Pancreas (tissue), 10 donors: ENCODE results near the gene OR2AE1. TPM values are rescaled to one million over a fixed set of nuclear protein-coding genes. Genes with fewer than 3 reads are reported as not detected.

Experiments used
- ATAC-seq, 4 donors: fragments of 200-7000 bp; cut with Tn5 transposase; one replicate each; pipeline versions ENCODE4 v1.8.0 to v1.9.1; 2020; ENCODE audit warnings: mild to moderate bottlenecking in 4 of 4, moderate library complexity in 4 of 4
- DNase-seq, 6 donors: peaks; one replicate each; pipeline ENCODE4 v3.0.0-alpha.2; 2020
- FAIRE-seq: peaks from 2 replicates; lab custom pipeline; 2012; peaks lifted over from hg19 to GRCh38; lab: Jason Lieb, UNC
- H3K27ac ChIP-seq, 4 donors: fragments of 200-600 bp; sonication (generic); 1 replicate in 3 of 4; 2 replicates in 1 of 4; pipeline versions ENCODE4 v1.5.0 to v1.8.0; 2020
- H3K27me3 ChIP-seq, 4 donors: fragments of 200-600 bp; one replicate each; pipeline ENCODE4 v1.8.0; 2021
- H3K36me3 ChIP-seq, 3 donors: fragments of 200-600 bp; sonication (generic) in 1 of 3; one replicate each; pipeline versions ENCODE4 v1.5.0 to v1.8.0; 2020 to 2021
- H3K4me1 ChIP-seq, 3 donors: fragments of 200-600 bp; one replicate each; pipeline ENCODE4 v1.8.0; 2021
- H3K4me3 ChIP-seq, 4 donors: fragments of 200-600 bp; sonication (generic) in 2 of 4; one replicate each; pipeline versions ENCODE4 v1.5.0 to v1.8.0; 2020 to 2021
- H3K9me3 ChIP-seq, 4 donors: fragments of 200-600 bp; one replicate each; pipeline ENCODE4 v1.8.0; 2021
- WGBS, 2 donors: extraction: QIAGEN DNeasy Blood & Tissue Kit; methylation state at CpG; one replicate each; pipeline ENCODE4 v1.1.7; 2013; 5-methylcytosine and 5-hydroxymethylcytosine counted together
- intact Hi-C, 3 donors: fragments of 100-400 bp; cut with DNase I; formaldehyde crosslinking; loops; one replicate each; pipeline versions ENCODE4 v1.11.1 to v1.14.2; 2022
- polyA plus RNA-seq, 2 donors: library from polyadenylated mRNA; stranded (reverse); fragments of 200-250 nt; gene quantifications; one replicate each; pipeline ENCODE4 v1.2.3, GENCODE V29; 2013
- total RNA-seq, 6 donors: library from RNA; stranded (reverse); fragmentation: NEBNext Ultra II Directional in 4 of 6; extraction: Animal tissue kit (Norgen Biotek cat#: 25700) in 4 of 6; gene quantifications; one replicate each; pipeline versions ENCODE4 v1.2.1 to v1.2.4, GENCODE V29; 2021 to 2023
- TF ChIP-seq, protein P1 (sequence below), 4 donors: fragments of 200-600 bp; sonication (generic) in 3 of 4; IDR thresholded peaks; one replicate each; pipeline versions ENCODE4 v1.5.0 to v1.8.0; 2021; ENCODE audit warnings: antibody characterized with exemption in 4 of 4
- donor health status: healthy with polysubstance abuse.
- donor health status: DM: no; HTN: no; CAD: no; lungs with moderate emphysema.
- donor health status: DM: no; HTN: no; CAD: no.
- donor health status: control.
- donor health status: control.
- donor health status: Bipolar disorder and iron deficiency.
- donor health status: DM: yes; HTN: yes; CAD: no.
- donor health status: DM: no; HTN: no; CAD: no.
- donor health status: DM: no; HTN: no; CAD: no.
- donor health status: DM: yes; HTN: yes; CAD: no.

The OR2AE1 gene
- total and polyA plus RNA-seq, 8 donors: not detected

DNA sequence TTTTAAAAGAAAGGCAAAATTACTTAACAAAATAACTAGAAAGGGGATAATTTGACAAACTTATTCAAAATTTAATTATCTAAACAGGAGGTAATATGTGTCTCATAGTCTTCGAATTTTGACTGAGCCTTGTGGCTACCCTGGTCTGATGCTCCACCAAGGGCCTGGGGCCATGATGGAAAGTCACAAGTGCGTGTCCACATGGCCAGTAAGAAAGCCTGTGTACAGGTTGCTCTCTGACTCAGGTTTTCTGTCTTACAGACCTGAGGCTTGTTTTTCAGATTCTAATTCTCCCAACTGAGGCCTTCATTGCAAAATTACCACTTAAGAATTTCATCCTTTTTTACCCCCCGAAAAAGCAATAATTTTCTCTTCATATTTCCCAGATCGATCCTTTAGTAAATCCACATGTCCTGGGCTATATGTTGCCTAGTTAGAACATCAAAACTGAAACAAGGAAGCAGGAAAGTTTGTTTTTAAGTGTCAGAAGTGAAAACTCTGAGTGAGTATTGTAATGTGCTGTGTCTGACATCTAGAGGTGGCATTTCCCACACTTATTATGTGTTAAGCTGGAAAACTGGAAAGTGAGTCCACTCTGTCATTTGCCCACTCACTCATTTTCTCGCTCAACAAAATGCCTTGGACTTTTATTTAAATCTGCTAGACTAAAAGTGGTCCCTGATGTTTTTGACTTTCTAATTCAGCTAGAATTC lies 39.0 kb downstream of the OR2AE1 start:
- H3K27ac ChIP-seq: peak overlapping the region in 2 of 4 donors; percentile 69 to 81
- peaks cover 15 to 34% (median 16%) of the 10 kb centered on the region in 3 donors for H3K4me1 ChIP-seq
- intact Hi-C loops: no loop called here
- no peaks in the 10 kb centered on the region for H3K27me3 ChIP-seq
- WGBS, 2 donors: 59 to 61% methylated on average over 5 of the region's 5 CpGs
- DNase-seq (no peak), FAIRE-seq (peak; percentile 23), ATAC-seq (peak; percentile 63 to 92 (median 86))
- H3K4me3 ChIP-seq: no peak overlapping the region
- H3K36me3 ChIP-seq: no peaks in the 10 kb centered on the region
- TF ChIP-seq, protein P1, sequence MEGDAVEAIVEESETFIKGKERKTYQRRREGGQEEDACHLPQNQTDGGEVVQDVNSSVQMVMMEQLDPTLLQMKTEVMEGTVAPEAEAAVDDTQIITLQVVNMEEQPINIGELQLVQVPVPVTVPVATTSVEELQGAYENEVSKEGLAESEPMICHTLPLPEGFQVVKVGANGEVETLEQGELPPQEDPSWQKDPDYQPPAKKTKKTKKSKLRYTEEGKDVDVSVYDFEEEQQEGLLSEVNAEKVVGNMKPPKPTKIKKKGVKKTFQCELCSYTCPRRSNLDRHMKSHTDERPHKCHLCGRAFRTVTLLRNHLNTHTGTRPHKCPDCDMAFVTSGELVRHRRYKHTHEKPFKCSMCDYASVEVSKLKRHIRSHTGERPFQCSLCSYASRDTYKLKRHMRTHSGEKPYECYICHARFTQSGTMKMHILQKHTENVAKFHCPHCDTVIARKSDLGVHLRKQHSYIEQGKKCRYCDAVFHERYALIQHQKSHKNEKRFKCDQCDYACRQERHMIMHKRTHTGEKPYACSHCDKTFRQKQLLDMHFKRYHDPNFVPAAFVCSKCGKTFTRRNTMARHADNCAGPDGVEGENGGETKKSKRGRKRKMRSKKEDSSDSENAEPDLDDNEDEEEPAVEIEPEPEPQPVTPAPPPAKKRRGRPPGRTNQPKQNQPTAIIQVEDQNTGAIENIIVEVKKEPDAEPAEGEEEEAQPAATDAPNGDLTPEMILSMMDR (IDR thresholded peaks at IDR 0.05): peak in 3 of 4 donors; percentile 17 to 19 (median 17)
- no peaks in the 10 kb centered on the region for H3K9me3 ChIP-seq

DNA sequence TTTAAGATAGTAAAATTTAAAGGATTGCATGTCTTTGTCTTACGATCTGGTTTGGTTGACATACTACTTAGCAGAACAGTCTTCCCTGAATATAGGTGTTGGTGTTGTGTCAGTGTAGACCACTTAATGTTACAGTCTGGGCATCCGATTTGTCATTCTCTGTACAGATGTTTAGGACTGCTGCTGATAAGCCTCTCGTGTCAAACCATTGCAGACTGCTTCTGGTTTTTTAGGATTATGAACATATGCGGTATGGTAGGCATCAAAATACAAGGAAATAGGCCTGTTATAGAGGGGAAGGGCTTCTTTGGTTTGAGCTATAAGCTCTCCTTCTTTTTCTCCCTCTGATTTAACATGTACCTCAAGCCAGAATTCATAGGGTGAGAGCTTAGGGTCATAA lies 41.6 kb downstream of the OR2AE1 start:
- intact Hi-C loops: no loop called here
- FAIRE-seq (no peak), ATAC-seq (no peak), DNase-seq (no peak)
- Histone ChIP-seq H3K9me3 (no peaks in the 10 kb centered on the region), H3K27me3 (no peaks in the 10 kb centered on the region), H3K36me3 (no peaks in the 10 kb centered on the region), H3K4me1 (peaks cover 27 to 51% (median 33%) of the 10 kb centered on the region in 3 donors), H3K27ac (no peak overlapping the region), H3K4me3 (no peak overlapping the region)
- 89 to 96% methylated on average over 4 of the region's 4 CpGs for WGBS, 2 donors
- TF ChIP-seq, protein P1 (IDR thresholded peaks at IDR 0.05): no peak

DNA sequence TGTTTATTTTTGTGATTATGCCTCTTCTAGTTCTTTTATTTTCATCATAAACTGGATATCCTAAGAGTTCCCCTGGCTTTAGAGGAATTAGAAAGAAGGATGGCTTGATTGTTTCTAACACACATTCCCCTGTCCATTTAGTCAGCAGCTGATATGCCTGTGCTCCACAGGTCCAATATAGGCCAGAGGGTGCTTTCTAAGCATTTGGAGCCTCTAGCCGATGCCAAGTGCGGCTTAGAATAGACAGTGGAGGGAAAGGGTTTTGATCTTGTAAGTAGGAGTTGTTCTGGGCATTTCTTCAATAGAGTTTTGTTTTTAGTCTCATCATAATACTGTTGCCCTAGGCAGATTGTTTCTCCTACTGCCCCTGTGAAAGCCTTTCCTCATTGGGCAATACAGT lies 42.5 kb downstream of the OR2AE1 start:
- Histone ChIP-seq H3K27ac (peak overlapping the region in 1 of 4 donors; percentile 73), H3K4me1 (peaks cover 32 to 54% (median 38%) of the 10 kb centered on the region in 3 donors), H3K36me3 (no peaks in the 10 kb centered on the region), H3K27me3 (no peaks in the 10 kb centered on the region), H3K4me3 (no peak overlapping the region), H3K9me3 (no peaks in the 10 kb centered on the region)
- 91 to 97% methylated on average over 2 of the region's 2 CpGs for WGBS, 2 donors
- FAIRE-seq (no peak), ATAC-seq (no peak), DNase-seq (no peak)
- intact Hi-C loops: no loop called here
- TF ChIP-seq, protein P1 (IDR thresholded peaks at IDR 0.05): no peak

DNA sequence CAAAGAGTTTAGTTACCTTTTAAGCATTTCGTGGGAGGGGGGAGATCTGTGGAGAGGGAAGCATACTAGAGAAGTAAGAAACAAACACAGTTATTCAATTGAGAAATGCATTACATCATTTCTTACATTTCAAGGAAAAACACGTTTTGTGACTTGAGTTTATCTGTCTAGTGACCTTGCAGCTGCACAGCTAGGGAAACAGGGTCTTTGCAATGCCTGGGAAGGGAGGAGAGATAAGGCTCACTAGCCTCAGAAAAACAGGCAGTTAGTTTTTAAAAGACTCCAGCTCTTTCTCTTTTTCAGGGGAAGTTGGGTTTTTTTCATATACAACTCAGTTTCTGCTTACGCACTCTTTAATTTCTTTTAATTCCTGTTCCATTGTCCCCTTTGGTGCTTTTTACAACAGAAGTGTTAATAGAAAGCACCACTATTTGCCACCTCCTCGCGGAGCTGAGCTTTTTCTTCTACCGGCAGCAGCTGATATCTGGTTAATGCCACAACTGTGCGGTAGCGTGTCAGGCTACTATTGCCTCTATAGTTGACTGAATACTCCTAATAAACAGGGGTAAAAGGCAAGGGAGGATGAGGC lies 43.5 kb downstream of the OR2AE1 start:
- WGBS, 2 donors: 16 to 17% methylated on average over 8 of the region's 8 CpGs
- TF ChIP-seq, protein P1 (IDR thresholded peaks at IDR 0.05): no peak
- peak in 2 of 4 donors; percentile 2 for ATAC-seq
- FAIRE-seq: no peak
- Histone ChIP-seq H3K27me3 (no peaks in the 10 kb centered on the region), H3K9me3 (no peaks in the 10 kb centered on the region), H3K4me1 (peaks cover 37 to 53% (median 42%) of the 10 kb centered on the region in 3 donors), H3K4me3 (no peak overlapping the region), H3K27ac (peak overlapping the region; percentile 2 to 73 (median 50)), H3K36me3 (no peaks in the 10 kb centered on the region)
- DNase-seq: peak in 1 of 6 donors; percentile 28
- intact Hi-C loops: no loop called here

DNA sequence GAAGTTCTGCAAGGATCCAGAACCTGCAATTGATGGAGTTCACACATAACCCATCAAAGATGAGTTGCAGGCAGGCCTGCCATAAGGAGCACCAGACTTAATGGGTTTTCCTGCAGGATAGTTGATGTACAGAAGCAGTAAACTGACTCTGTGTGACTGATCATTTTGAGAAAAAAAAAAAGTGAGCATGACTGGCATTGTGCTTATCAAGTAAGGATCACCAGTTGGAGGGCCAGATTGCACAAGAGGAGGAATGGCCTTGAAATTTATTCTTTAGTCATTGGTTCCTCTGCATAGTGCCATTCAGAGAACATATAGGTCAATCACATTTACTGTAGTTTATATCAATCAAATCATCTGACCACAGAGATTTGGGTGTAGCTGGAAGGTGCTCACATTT lies 45.2 kb downstream of the OR2AE1 start:
- ATAC-seq: no peak
- Histone ChIP-seq H3K4me3 (no peak overlapping the region), H3K4me1 (peaks cover 48 to 57% (median 55%) of the 10 kb centered on the region in 3 donors), H3K27ac (no peak overlapping the region), H3K27me3 (no peaks in the 10 kb centered on the region), H3K9me3 (no peaks in the 10 kb centered on the region), H3K36me3 (no peaks in the 10 kb centered on the region)
- intact Hi-C loops: no loop called here
- no peak for FAIRE-seq
- DNase-seq: no peak
- TF ChIP-seq, protein P1 (IDR thresholded peaks at IDR 0.05): no peak
